NOMO-1 treated with dmso at 0.1 percent for 144 hours (cell line): ENCODE measurements around the gene LRRC75A.

Source experiments
- DNase-seq: peaks from one replicate; lab custom pipeline; 2025; ENCODE audit not compliant: unreplicated experiment; lab: John Stamatoyannopoulos, UW

Gene LRRC75A

GRCh38 chr17:16473044-16474011 lies 18.7 kb downstream of the LRRC75A start:
- no peak for DNase-seq

- no peak for DNase-seq
Observed at GRCh38 chr17:16472539-16472938, 19.5 kb downstream of the LRRC75A start.

DNA sequence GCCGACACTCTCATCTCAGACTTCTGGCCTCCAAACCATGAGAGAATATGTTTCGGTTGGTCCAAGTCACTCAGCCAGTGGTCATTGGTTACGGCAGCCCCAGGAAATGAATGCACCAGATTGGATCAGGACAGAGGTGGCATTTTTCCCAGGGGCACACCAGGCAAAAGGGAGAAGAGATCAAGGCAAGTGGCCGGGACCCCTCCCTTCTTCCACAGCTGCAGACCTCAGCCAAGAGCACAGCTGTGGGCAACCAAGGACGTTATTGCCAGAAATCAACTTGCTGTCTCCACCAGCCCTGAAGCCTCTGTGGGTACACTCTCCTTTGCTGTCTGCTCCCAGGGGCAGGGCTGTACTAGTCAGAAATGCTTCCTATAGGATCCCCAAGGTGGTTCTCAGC lies 20.7 kb downstream of the LRRC75A start:
- no peak for DNase-seq

DNA sequence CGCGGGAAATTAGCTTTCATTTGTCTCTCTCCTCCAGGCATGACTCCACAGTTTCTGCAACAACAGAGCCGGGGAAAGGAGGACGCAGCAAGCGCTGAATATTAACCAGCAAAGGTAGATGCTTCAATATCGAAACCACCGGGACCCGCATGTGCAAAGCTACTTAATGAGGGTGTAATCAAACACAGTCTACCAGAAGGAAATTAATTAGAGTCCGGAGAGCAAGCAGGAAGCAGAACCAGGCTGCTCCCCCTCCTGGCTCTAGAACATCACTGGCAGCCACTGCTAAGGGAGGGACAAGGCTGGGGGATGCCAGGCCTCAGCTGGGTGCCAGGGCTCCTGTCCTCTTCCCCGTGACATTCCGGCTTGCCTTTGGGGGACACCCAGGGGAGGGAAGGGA lies 21.7 kb downstream of the LRRC75A start:
- no peak for DNase-seq

GRCh38 chr17:16468428-16468992 lies 23.5 kb downstream of the LRRC75A start:
- no peak for DNase-seq

DNA sequence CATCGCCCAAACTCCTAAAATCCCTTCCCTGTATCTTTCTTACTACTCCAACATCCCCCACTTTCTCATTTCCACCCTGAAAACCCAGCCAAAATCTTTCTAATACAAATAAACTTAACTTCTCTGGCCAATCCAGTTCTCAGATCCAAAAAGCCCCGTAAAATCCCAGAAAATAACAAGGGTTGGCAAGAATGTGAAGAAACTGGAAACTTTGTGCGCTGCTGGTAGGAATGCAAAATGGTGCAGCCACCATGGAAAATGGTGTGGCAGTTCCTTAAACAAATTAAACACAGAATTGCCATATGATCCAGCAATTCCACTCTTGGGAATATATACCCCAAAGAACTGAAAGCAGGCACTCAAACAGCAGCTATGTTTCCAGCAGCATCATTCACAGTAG lies 24.1 kb downstream of the LRRC75A start:
- DNase-seq: no peak

- DNase-seq: no peak
Observed at GRCh38 chr17:16467044-16467443, 24.9 kb downstream of the LRRC75A start.

GRCh38 chr17:16466407-16466806 lies 25.6 kb downstream of the LRRC75A start:
- no peak for DNase-seq

GRCh38 chr17:16465861-16466338 lies 26.1 kb downstream of the LRRC75A start:
- DNase-seq: no peak

- no peak for DNase-seq
Observed at GRCh38 chr17:16465052-16465312, 27.0 kb downstream of the LRRC75A start.

GRCh38 chr17:16464303-16465051 lies 27.5 kb downstream of the LRRC75A start:
- DNase-seq: no peak

- DNase-seq: no peak
Observed at GRCh38 chr17:16463358-16464302, 28.4 kb downstream of the LRRC75A start.

- DNase-seq: no peak
Observed at GRCh38 chr17:16462070-16462864, 29.7 kb downstream of the LRRC75A start.

DNA sequence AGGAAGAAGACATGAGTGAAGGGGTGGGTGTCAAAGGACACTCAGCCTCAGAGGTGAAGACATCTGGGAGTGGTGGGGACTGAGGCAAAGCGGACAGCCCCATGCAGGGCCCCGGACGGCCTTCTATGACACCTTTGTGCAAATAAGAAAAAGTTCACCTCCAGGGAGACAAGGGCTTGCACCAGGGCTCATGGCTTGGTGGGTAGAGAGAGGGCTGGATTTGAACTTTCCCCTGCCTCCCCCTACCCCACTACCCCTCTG lies 30.5 kb downstream of the LRRC75A start:
- no peak for DNase-seq

DNA sequence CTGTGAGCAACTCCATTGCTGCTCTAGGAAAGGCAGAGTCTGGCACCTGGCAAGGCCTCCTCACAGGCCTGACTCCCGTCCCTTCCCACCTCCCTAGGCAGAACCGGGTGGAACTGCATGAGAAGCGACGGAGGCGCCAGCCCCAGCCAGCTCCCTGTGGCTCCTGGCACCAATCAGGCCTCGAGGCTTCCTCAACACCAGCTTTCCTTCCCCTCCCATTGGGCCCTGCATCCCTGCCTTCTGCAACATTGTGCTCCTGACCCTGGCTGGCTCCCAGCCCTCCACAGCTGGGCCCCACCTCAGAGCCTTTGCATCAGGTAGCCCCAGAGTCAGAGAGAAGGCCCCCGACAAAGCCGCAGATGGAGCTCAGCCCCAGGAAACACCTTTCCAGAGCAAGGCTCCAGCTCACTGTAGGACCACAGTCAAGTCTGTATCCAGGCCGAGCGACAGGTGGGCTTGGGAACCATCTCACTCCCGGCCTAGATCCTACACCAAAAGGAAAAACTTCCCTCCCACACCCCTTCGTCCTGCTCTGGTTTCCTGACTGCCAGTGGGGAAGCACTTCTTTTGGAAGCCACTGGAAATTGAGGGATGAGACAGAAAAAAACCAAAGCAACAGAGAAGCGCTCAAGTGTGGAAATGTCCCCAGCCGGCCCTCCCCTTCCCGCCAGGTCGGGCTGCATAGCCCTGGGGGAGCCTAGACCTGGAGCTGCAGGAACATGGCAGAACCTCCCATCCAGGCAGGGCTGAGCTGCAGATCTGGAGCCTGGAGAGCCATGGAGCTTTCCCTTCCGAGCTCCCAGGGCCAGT lies 31.0 kb downstream of the LRRC75A start:
- DNase-seq: no peak

DNA sequence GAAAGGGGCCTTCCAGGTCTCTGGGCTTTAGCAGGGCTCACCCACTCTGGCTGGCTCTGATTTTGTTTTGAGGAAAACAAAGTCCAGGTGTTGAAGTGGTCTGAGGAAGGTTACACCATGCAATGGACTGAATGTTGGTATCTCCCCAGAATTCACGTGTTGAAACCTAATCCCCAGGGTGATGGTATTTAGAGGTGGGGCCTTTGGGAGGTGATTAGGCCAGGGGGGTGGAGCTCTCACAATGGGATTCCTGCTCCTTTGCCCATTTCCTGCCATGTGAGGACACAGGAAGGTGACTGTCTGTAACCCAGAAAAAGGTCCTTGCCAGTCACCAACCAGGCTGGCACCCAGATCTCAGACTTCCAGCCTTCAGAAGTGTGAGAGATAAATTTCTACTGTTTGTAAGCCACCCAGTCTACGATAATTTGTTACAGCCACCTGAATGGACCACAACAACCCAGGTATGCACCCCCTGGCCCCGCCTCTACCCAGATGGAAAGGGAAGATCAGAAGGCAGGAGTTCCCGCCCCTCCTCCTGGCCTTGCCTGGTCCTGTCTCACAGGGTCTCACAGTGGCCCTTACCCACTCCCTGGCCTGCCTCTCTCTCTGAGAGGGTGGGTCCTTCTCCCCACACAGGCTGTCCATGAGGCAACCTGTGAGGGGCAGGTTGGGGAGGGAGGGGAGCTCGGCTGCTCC lies 32.0 kb downstream of the LRRC75A start:
- no peak for DNase-seq

DNA sequence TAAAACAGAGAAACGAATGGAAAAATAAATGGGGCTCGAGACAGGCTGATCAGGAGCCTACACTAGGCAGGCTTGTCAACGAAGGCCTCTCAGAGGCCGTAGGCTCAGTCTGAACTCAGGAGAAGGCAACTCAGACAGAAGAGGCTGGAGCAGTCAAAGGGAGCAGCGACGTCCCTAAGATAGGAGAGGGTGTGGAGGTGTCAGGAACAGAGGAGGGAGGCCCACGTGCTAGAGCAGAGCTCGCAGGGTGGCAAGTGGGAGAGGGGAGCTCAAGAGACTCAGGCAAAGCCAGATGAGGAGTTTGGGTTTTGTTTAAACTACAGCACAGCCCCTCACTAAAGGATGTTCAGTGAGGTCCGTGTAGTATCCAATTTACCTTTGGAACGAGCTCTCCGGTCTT lies 32.7 kb downstream of the LRRC75A start:
- DNase-seq: no peak

DNA sequence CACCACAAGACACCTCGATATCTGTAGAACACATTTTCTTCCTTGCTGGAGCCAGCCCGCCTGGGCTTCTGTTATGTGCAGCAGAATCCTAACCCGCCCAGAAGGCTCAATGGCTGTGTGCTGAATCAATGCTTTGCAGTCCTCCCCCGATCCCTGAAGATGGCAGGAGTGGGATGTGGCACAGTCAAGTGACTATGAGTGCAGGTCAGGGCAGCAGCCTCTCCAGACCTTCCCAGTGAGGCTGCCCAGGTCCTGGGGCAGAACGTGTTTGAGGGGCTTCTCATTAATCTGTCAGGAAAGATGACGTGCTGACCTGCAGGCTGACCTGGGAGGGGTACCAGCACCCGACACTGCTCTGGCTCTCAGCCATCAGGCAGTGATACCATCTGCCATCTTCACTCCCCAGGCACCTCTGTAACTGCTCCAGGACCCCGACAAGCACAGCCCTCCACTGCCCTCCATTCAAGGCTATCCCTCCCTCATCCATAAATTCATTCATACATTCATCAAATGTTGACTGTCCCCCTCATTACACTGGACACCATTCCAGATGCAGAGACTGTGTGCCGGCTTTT lies 35.2 kb downstream of the LRRC75A start:
- no peak for DNase-seq
